Measurements from ENCODE around the gene CNTN1.

GRCh38 chr12:40645361-40645760 is 46.9 kb upstream of the CNTN1 start:
- TF ChIP-seq CTCF (IDR thresholded peaks at IDR 0.05) (no peak), POLR2A (IDR thresholded peaks at IDR 0.05) (no peak)

All from testis (tissue), 2 donors.